ENCODE data around the gene HBG1.

- TF ChIP-seq CTCF (optimal IDR thresholded peaks at IDR 0.05 in 1 of 3, IDR thresholded peaks at IDR 0.05 in 1 of 3, conservative IDR thresholded peaks at IDR 0.05 in 1 of 3; ENCODE audit: extremely low read depth in 1 of 3, insufficient read depth in 2 of 3, low read length in 3 of 3) (no peak), EZH2 (IDR thresholded peaks at IDR 0.05; ENCODE audit: low read length) (no peak)
These were observed 7.4 kb downstream of the HBG1 start for GRCh38 chr11:5242208-5242607.
